HepG2 (cell line): ENCODE measurements around the gene ELOVL6. TPM values are rescaled to one million over a fixed set of nuclear protein-coding genes. Genes with fewer than 3 reads are reported as not detected.

Source experiments
- ATRX ChIP-seq: sonication (generic); formaldehyde crosslinking; IDR thresholded peaks from 2 replicates; pipeline ENCODE4 v1.4.0; 2020; ENCODE audit warnings: missing genetic modification reagents, borderline replicate concordance
- CSRNP2 ChIP-seq: sonication (generic); formaldehyde crosslinking; conservative IDR thresholded peaks from 2 replicates; pipeline ENCODE4 v1.8.0; 2022; ENCODE audit warnings: low read depth, missing genetic modification reagents
- DNMT3B ChIP-seq: conservative IDR thresholded peaks from 2 replicates; pipeline ENCODE4 v1.6.1; 2016; ENCODE audit warnings: missing biosample characterization, control low read depth
- GLI4 ChIP-seq: sonication (generic); formaldehyde crosslinking; IDR thresholded peaks from 2 replicates; pipeline ENCODE4 v1.5.1; 2020; ENCODE audit warnings: missing genetic modification reagents, mild to moderate bottlenecking, moderate library complexity, borderline replicate concordance
- MEF2D ChIP-seq: sonication (generic); formaldehyde crosslinking; IDR thresholded peaks from 2 replicates; pipeline ENCODE4 v1.5.1; 2020; ENCODE audit warnings: mild to moderate bottlenecking, missing genetic modification reagents
- POLR2AphosphoS5 ChIP-seq: IDR thresholded peaks from 2 replicates; pipeline ENCODE4 v1.6.1; 2012; ENCODE audit warnings: low read depth, low read length
- RARA ChIP-seq: IDR thresholded peaks from 2 replicates; pipeline ENCODE4 v1.6.1; 2016; ENCODE audit warnings: missing genetic modification reagents, missing compliant biosample characterization
- SIX4 ChIP-seq: sonication (generic); formaldehyde crosslinking; IDR thresholded peaks from 2 replicates; pipeline ENCODE4 v1.4.0; 2020; ENCODE audit warnings: missing genetic modification reagents
- TEF ChIP-seq: sonication (generic); formaldehyde crosslinking; IDR thresholded peaks from 2 replicates; pipeline ENCODE4 v1.5.0; 2020; ENCODE audit warnings: missing genetic modification reagents
- ZNF34 ChIP-seq: sonication (generic); formaldehyde crosslinking; IDR thresholded peaks from 2 replicates; pipeline ENCODE4 v1.4.0; 2020; ENCODE audit warnings: mild to moderate bottlenecking, missing genetic modification reagents, borderline replicate concordance
- ZNF432 ChIP-seq: sonication (generic); formaldehyde crosslinking; IDR thresholded peaks from 2 replicates; pipeline ENCODE4 v1.5.0; 2020; ENCODE audit warnings: missing genetic modification reagents, mild to moderate bottlenecking, borderline replicate concordance
- ZNF672 ChIP-seq: sonication (generic); formaldehyde crosslinking; IDR thresholded peaks from 2 replicates; pipeline ENCODE4 v1.8.1; 2022; ENCODE audit warnings: missing genetic modification reagents
- ZNF780A ChIP-seq: sonication (generic); formaldehyde crosslinking; IDR thresholded peaks from 2 replicates; pipeline ENCODE4 v1.8.0; 2022; ENCODE audit warnings: mild to moderate bottlenecking, missing genetic modification reagents, moderate library complexity
- polyA plus RNA-seq, 8 experiments: library from polyadenylated mRNA; depleted of rRNA in 3 of 8; stranded (reverse) in 7 of 8; unstranded in 1 of 8; fragments of >200 nt; fragmentation: Illumina TruSeq in 4 of 8; extraction: Trizol in 4 of 8; gene quantifications; 2 replicates each; pipeline versions ENCODE4 v1.2.1 to v1.2.3, GENCODE V29; 2011 to 2016; ENCODE audit warnings: low read depth in 4 of 8, missing spikeins in 1 of 8, mixed read lengths in 1 of 8; ENCODE audit not compliant: insufficient read depth in 1 of 8
- total RNA-seq, 5 experiments: library from RNA; depleted of rRNA; stranded (reverse); fragments of >200 nt; fragmentation: Illumina TruSeq; extraction: Trizol; gene quantifications; 2 replicates each; pipeline ENCODE4 v1.2.3, GENCODE V29; 2016; ENCODE audit warnings: low read depth in 1 of 5
- TF ChIP-seq, protein P1 (sequence below): sonication (generic); formaldehyde crosslinking; IDR thresholded peaks from 2 replicates; pipeline ENCODE4 v1.9.0; 2021; ENCODE audit warnings: missing genetic modification reagents, borderline replicate concordance
- TF ChIP-seq, protein P2 (sequence below): sonication (generic); formaldehyde crosslinking; IDR thresholded peaks from 2 replicates; pipeline ENCODE4 v1.4.0; 2020; ENCODE audit warnings: missing genetic modification reagents
- TF ChIP-seq, protein P3 (sequence below): sonication (generic); formaldehyde crosslinking; IDR thresholded peaks from 2 replicates; pipeline ENCODE4 v1.5.1; 2020; ENCODE audit warnings: mild to moderate bottlenecking, moderate library complexity, missing genetic modification reagents
- TF ChIP-seq, protein P4 (sequence below): sonication (generic); formaldehyde crosslinking; IDR thresholded peaks from 2 replicates; pipeline ENCODE4 v1.9.0; 2021; ENCODE audit warnings: missing genetic modification reagents, mild to moderate bottlenecking, borderline replicate concordance

ELOVL6 gene
- total and polyA plus RNA-seq, 2 of the 13 experiments (the other 11 are each of a cell fraction or from before 2014, with no cell fraction given), result 14.1 to 23.2 TPM

GRCh38 chr4:110196206-110196870, 2.1 kb downstream of the ELOVL6 start (continued):
- TF ChIP-seq, protein P1, sequence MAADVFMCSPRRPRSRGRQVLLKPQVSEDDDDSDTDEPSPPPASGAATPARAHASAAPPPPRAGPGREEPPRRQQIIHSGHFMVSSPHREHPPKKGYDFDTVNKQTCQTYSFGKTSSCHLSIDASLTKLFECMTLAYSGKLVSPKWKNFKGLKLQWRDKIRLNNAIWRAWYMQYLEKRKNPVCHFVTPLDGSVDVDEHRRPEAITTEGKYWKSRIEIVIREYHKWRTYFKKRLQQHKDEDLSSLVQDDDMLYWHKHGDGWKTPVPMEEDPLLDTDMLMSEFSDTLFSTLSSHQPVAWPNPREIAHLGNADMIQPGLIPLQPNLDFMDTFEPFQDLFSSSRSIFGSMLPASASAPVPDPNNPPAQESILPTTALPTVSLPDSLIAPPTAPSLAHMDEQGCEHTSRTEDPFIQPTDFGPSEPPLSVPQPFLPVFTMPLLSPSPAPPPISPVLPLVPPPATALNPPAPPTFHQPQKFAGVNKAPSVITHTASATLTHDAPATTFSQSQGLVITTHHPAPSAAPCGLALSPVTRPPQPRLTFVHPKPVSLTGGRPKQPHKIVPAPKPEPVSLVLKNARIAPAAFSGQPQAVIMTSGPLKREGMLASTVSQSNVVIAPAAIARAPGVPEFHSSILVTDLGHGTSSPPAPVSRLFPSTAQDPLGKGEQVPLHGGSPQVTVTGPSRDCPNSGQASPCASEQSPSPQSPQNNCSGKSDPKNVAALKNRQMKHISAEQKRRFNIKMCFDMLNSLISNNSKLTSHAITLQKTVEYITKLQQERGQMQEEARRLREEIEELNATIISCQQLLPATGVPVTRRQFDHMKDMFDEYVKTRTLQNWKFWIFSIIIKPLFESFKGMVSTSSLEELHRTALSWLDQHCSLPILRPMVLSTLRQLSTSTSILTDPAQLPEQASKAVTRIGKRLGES (CRISPR knock-in tag), result no peak
- TF ChIP-seq, protein P2, sequence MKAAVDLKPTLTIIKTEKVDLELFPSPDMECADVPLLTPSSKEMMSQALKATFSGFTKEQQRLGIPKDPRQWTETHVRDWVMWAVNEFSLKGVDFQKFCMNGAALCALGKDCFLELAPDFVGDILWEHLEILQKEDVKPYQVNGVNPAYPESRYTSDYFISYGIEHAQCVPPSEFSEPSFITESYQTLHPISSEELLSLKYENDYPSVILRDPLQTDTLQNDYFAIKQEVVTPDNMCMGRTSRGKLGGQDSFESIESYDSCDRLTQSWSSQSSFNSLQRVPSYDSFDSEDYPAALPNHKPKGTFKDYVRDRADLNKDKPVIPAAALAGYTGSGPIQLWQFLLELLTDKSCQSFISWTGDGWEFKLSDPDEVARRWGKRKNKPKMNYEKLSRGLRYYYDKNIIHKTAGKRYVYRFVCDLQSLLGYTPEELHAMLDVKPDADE (CRISPR knock-in tag), result no peak
- TF ChIP-seq ZNF34 (CRISPR knock-in tag) (peak; percentile 68; the same call in 1 of the 2 replicates), TEF (no peak), ZNF780A (no peak), DNMT3B (no peak), CSRNP2 (CRISPR knock-in tag) (no peak; the same call in 1 of the 2 replicates), SIX4 (CRISPR knock-in tag) (no peak), ATRX (CRISPR knock-in tag) (no peak), RARA (peak; percentile 40), ZNF432 (CRISPR knock-in tag) (no peak), MEF2D (CRISPR knock-in tag) (0 out of 2 replicates have a peak, but pooled peaks have one; percentile 58), ZNF672 (CRISPR knock-in tag) (no peak), GLI4 (CRISPR knock-in tag) (0 out of 2 replicates have a peak, but pooled peaks have one; percentile 46), POLR2AphosphoS5 (no peak; the same call in none of the 2 replicates)
- TF ChIP-seq, protein P3, sequence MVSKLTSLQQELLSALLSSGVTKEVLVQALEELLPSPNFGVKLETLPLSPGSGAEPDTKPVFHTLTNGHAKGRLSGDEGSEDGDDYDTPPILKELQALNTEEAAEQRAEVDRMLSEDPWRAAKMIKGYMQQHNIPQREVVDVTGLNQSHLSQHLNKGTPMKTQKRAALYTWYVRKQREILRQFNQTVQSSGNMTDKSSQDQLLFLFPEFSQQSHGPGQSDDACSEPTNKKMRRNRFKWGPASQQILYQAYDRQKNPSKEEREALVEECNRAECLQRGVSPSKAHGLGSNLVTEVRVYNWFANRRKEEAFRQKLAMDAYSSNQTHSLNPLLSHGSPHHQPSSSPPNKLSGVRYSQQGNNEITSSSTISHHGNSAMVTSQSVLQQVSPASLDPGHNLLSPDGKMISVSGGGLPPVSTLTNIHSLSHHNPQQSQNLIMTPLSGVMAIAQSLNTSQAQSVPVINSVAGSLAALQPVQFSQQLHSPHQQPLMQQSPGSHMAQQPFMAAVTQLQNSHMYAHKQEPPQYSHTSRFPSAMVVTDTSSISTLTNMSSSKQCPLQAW (CRISPR knock-in tag), result no peak
- TF ChIP-seq, protein P4, sequence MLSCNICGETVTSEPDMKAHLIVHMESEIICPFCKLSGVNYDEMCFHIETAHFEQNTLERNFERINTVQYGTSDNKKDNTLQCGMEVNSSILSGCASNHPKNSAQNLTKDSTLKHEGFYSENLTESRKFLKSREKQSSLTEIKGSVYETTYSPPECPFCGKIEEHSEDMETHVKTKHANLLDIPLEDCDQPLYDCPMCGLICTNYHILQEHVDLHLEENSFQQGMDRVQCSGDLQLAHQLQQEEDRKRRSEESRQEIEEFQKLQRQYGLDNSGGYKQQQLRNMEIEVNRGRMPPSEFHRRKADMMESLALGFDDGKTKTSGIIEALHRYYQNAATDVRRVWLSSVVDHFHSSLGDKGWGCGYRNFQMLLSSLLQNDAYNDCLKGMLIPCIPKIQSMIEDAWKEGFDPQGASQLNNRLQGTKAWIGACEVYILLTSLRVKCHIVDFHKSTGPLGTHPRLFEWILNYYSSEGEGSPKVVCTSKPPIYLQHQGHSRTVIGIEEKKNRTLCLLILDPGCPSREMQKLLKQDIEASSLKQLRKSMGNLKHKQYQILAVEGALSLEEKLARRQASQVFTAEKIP (CRISPR knock-in tag), result no peak
